Globus pallidus (tissue), 1 donor: ENCODE results near the gene ABCA4.

Source experiments
- DNase-seq: peaks from one replicate; pipeline ENCODE4 v3.0.0-alpha.2; 2015; ENCODE audit warnings: low spot score

The ABCA4 gene

DNA sequence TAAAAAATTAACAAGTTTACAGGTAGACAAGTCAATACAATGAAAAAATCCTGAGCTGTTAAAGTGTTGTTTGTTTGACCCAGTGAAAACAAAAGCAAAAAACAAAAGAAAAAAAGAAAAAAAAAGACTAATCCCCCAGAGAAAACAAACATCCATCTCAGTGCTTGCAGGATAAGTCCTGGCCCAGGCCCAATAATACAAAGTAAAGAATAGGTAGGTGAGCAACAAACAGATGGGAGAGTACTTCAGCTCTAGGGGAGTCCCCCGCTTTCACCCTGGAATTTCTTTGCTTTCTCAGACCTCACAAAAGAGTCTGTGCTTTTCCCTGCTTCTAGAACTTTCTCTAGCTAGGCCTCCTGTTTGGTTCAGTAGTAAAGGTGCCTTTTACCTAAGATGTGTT is 70.3 kb downstream of the ABCA4 start:
- DNase-seq: no peak

GRCh38 chr1:94050254-94050653 is 70.7 kb downstream of the ABCA4 start:
- no peak for DNase-seq

DNA sequence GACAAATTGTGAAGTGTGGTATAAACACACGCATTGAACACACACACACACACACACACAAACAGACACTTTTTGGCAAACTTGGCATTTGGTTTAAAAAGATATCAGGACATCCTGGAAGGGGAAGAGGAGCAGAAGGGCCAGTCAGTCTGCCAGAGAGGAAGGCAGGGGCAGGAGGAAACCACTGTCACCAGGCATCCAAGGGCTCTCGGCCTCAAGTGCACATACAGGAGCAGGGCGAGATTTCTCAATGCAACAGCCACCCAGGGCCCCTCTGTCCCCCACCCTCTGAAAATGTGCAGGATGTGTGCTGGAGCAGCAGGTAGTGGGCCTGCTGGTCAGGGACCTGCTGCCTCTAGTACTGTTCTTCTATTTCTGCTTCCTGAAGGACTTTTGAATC is 71.2 kb downstream of the ABCA4 start:
- DNase-seq: no peak

DNA sequence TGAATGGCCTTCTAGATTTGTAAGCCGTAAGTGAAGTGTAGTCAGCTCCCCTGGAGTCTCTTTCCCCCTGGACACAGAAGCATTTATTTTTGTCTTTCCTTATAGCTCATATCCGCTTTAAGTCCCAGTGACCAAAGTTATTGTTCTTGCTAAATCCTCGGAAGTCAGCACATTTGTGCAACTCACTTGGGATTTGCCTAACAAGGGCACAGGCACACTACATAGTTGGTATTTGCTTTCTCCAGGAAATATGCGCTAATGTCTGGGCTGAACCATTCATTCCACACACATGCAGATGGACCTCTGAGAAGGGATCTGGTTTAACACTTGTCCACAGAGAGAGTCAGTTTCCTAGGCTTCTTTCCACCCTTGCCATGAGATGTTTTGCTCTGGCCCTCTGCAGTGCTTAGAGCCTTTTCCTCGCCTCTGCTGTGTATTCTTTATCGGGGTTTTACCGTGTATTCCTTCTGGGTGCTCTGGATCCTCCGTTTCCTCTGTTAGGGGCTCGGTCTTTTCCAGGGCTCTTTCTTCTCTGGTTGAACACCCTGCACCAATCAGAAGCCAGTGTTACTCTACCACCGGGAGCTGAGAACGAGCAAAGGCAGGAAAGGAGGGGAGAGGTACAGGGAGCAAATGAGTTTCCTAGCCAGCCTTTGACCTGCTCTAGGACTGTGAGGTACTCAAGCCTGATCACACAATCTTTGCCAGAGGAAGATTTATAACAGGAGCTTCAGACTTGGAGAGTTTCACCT is 72.4 kb downstream of the ABCA4 start:
- DNase-seq: no peak

DNA sequence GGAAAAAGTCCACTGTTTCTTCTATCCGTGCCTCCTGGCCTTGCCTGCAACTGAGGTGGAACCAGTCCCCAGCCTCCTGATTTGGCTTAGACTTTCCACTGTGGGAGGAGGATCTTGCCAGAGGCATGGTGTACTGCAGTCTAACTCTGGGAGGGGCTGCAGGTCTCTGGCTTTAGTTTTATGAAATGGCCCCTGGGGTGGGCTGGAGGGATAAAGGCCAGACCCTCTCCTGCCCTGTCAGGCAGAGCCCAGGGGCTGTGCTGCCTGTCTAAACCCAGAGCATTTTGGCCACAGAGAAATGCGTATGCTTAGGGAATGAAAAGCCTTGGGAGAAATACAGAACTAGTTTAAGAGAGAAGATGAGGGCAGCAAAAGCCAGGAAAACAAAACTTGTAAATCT is 73.0 kb downstream of the ABCA4 start:
- DNase-seq: no peak

DNA sequence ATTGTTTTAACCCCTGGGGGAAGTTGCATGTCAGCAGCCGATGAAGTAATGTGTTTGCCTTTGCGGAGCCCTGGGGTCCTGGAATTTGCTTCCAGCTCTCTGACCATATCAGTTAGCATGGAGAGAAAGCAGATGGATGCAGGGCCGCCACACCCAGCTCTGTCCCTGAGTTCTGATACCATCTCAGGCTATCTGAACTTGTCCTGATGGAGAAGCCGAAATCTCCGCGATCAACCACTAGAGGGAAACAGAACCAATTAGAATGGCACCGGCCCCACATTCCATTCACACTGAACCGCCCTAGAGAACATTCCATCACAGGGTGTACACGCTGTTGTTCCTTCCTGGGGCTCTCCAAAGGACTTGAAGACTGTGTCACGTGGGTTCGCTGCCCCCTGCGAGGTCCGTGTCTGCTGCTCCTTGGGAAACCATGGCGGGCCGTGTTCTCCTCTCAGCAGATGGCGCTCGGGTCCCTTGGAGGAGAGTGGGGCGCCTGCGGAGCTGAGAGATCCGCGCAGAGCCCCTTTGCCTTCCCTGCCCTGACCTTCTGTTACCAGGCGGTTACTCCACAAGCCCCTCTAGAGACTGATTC is 75.4 kb downstream of the ABCA4 start:
- DNase-seq: peak; percentile 61

DNA sequence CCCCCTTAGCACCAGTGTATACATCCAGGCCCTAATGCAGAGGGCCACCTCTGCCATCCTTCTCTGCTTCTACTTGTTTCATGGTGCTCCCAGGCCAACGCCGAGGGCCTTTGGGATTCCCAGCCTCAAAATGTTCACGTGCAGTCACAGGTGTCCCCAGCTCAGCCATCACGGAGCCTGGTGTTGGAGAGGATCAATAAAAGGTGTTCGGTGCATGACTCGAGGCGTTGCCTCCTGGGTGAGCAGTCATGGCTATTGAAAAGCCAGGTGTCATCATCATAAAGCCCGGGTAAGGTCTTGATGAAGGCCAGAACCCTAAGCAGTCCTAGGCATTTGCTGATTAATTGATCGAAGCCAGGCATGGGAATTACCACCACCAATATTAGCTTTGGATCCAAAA is 76.1 kb downstream of the ABCA4 start:
- DNase-seq: no peak

DNA sequence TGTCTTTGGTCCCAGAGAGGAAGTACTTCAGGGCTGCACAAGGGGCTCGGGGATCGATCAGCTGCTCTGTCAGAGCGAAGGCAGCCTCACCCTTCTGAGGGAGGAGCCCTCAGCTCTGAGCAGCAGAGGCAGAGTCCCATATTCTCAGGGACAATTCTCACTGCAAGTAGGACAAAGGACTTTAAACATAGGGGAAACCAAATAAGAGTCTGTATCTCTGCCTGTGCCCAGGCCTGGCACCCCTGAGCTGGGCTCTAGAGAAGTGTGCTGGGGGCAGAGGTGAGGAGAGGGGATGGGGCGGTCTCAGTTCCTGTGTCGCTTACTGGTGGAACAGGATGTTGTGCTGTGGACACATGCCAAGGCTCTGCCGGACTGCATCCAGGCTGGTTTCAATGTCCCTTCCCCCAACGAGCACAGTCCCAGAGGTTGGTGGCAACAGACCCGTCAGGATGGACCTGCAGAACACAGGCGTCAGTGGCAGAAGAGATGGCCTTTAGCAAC is 76.6 kb downstream of the ABCA4 start:
- DNase-seq: no peak

DNA sequence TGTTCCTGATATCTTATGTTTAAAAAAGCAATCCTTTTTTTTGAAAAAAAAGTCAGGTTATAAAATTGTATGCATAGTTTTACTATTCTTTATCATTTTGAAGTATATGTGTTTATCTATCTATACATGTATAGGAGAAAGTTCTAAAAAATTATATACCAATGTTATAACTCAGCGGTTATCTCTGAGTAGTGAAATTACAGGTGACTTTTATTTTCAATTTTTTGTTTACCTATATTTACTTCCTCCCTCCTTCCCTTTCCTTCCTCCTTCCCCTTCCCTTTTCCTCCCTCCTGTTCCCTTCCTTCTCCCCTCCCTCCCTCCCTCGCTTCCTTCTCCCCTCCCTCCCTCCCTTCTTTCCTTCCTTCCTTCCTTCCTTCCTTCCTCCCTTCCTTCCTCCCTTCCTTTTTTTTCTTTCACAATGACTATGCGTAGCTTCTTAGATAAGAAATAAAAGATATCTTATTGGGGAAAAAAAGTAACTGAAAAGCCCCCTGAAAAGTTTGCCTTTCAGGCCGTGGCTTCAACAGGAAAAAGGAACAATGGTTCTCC is 77.1 kb downstream of the ABCA4 start:
- DNase-seq: no peak

DNA sequence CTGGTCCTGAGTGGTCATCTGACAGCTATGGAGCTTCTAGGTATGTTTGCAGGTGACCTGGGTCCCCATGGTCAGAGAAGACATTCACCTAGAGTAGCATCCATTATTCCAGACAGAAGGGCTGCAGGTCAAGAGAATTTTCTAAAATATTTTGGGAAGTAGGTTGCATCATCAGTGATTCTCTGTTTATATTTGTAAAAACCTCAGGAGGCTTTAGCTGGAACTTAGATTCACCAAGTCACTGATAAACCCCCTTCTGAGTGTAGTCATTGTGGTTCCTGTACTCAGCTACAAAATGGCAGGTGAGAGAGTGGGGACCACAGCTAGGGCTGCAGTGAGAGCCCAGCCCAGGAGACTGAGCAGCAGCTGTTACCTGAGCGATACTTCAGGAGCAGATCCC is 78.6 kb downstream of the ABCA4 start:
- no peak for DNase-seq

GRCh38 chr1:94039871-94040569 is 80.9 kb downstream of the ABCA4 start:
- DNase-seq: no peak

- peak; percentile 53 for DNase-seq
Observed at GRCh38 chr1:94039514-94039870, 81.5 kb downstream of the ABCA4 start.

DNA sequence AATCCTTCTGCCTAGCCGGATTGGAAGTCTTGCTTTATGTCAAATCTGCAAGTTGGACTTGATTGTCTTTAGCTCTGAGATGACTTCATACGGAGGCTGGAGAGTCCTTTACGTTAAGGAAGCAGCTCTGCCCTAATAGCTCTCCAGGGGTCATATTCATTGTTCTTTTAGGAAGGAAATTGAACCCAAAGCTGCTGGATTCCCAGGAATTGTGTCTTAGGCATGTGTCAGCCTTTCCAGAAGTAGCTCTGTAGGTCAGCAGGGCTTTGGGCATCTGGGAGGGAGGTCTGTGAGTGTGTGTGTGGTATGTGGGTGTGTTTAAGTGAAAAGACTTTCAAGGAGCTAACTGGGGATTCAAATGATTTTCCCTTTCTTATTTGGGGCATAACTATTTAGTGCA is 82.4 kb downstream of the ABCA4 start:
- DNase-seq: no peak

DNA sequence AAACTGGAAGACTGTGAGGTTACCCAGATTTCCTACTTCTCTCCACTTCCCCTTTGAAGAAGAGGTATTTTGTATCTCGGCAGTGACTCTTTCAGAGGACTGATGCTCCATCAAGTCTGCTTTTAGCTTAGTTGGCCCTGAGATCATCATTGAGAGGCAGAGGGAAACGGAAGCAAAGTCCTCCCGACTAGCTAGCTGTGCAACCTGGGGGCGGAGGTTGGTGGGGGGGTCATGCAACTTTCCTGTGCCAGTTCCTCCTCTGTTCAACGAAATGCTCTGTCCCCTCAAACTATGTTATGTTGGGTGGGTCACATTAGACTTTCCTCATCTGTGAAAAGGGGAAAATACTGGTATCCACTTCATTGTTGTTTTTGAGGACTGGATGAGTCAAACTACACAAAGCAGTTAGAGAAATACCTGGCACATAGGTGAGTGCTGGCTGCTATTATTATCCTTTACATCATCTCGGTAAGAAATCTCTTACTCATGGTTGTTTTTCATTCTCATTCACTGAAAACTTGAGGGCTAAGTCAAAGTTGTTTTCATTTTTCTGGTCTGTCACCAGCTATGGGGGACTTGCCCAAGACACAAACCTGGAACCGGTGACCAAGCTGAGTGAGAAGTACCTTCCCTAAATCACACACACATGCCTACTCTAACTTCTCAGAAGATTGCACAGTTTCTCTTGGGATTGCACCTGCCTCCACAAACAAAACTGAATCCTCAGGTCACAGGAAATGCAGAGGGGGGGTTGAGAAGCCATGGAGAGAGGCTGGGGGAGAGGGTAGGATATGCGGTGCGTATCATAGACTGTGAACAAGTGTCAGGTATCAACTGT is 83.3 kb downstream of the ABCA4 start:
- DNase-seq: no peak

DNA sequence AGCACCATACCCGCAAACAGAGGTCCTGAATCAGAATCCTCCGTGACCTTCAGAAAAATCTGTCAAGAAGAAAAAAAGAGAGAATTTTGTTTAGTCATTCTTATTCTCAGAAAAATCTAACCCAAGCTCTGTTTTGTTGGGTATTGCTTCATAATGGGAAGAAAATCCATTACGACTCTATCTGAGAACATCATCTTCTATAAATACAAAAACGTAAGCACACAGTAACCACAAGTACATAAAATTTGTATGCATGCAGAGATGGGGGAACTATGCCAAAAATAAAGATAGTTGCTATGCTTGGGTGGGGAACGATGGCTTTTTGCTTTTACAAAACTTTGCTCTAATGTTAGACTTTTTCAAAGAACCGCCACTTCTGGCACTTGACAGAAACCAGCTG is 84.2 kb downstream of the ABCA4 start:
- DNase-seq: no peak

DNA sequence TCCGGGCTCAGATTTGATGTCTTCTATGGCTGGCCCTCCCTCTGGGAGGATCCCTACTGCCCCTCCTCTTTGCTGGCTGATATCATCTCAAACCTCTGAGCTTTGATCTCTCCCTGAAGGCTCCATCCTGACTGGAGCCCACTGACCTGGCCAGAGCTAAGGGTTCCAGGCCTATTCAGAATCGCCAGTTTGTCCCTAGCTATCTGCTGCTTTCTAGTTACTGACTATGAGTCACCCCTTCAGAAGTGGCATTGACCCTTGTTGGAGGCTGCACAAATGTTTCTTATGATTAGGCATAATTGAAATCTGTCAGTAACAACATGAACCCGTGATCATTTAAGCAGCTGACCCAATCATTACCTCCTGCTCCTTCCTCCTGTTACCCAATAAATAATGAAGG is 87.1 kb downstream of the ABCA4 start:
- no peak for DNase-seq

DNA sequence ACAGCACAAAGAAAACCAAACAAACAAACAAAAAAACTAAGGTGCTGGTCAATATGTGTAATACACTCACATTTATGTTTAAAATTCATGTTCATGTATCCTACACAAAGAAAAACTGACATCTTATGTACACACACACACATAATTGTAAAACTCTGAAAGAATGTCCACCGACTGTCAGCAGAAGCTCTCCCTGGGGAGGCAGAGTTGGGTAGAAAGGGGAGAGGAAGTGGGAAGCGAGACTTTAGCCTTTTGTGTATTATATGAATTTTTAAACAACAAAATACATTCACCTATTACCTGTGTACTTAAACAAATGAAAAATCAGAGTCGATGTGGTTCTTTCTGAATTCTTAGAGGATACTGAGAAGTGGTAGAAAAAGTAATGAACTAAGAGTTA is 88.3 kb downstream of the ABCA4 start:
- DNase-seq: no peak

DNA sequence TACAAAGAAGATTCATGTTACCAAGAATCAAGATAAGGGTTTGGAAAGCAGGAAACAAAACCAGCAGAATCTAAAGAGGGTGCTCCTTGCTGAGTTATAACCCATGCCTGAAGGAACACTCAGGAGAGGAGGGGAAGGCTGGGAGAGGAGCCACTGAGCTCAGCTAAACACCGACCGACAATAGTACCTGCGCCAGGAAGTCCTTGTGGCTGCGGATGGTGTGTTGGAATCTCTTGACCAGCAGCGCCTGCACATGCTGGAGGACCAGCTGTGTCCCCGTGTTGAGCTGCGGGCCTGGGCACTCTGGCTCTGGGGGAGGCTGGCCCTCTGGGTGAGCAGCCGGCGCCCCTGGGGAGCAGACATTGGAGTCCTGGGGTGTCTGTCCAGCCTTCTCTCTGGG is 89.4 kb downstream of the ABCA4 start:
- no peak for DNase-seq

- no peak for DNase-seq
Observed at GRCh38 chr1:94031154-94031553, 89.8 kb downstream of the ABCA4 start.

- no peak for DNase-seq
Observed at GRCh38 chr1:94029130-94029993, 91.6 kb downstream of the ABCA4 start.
